HG02571 (cell line): Measurements from ENCODE around the gene UBP1.
"Not testable (repeated sequence)": the region's sequence is repeated elsewhere in the genome, so short reads cannot be mapped to it uniquely, and the experiment has no call there.

Experiments
- ATAC-seq: cut with Tn5 transposase; IDR thresholded peaks from one replicate; pipeline ENCODE4 v1.9.1; 2021; ENCODE audit warnings: mild to moderate bottlenecking, moderate library complexity; ENCODE audit not compliant: unreplicated experiment

UBP1 gene

GRCh38 chr3:33437556-33438283, 2.5 kb downstream of the UBP1 start:
- no peak for ATAC-seq

GRCh38 chr3:33433843-33434242, 6.4 kb downstream of the UBP1 start:
- no peak for ATAC-seq

GRCh38 chr3:33430571-33430970, 9.6 kb downstream of the UBP1 start:
- no peak for ATAC-seq

- ATAC-seq, result no peak
Measured at GRCh38 chr3:33430061-33430460, 10.1 kb downstream of the UBP1 start.

GRCh38 chr3:33429306-33429705, 10.9 kb downstream of the UBP1 start:
- ATAC-seq, result not testable (repeated sequence)

- no peak for ATAC-seq
Measured at GRCh38 chr3:33428734-33429133, 11.5 kb downstream of the UBP1 start.

- no peak for ATAC-seq
Measured at GRCh38 chr3:33426630-33427317, 13.4 kb downstream of the UBP1 start.

GRCh38 chr3:33426068-33426467, 14.1 kb downstream of the UBP1 start:
- no peak for ATAC-seq

- ATAC-seq, result no peak
Measured at GRCh38 chr3:33425453-33425852, 14.8 kb downstream of the UBP1 start.

GRCh38 chr3:33424606-33425452, 15.4 kb downstream of the UBP1 start:
- ATAC-seq, result no peak

GRCh38 chr3:33420966-33421365, 19.2 kb downstream of the UBP1 start:
- ATAC-seq, result no peak

GRCh38 chr3:33419948-33420347, 20.3 kb downstream of the UBP1 start:
- ATAC-seq, result no peak

- ATAC-seq, result no peak
Measured at GRCh38 chr3:33417066-33417673, 23.0 kb downstream of the UBP1 start.

GRCh38 chr3:33410816-33411215, 29.4 kb downstream of the UBP1 start:
- ATAC-seq, result not testable (repeated sequence)

- ATAC-seq, result no peak
Measured at GRCh38 chr3:33403756-33404155, 36.4 kb downstream of the UBP1 start.

GRCh38 chr3:33402936-33403335, 37.3 kb downstream of the UBP1 start:
- ATAC-seq, result no peak

GRCh38 chr3:33401781-33402180, 38.4 kb downstream of the UBP1 start:
- ATAC-seq, result no peak

- ATAC-seq, result no peak
Measured at GRCh38 chr3:33398410-33398809, 41.8 kb downstream of the UBP1 start.

- no peak for ATAC-seq
Measured at GRCh38 chr3:33395900-33396299, 44.3 kb downstream of the UBP1 start.

- ATAC-seq, result no peak
Measured at GRCh38 chr3:33394403-33395054, 45.7 kb downstream of the UBP1 start.

GRCh38 chr3:33392703-33393125, 47.5 kb downstream of the UBP1 start:
- no peak for ATAC-seq
